Neuronal stem cell (in vitro differentiated cells): ENCODE results near the gene PPP1R3E.

Experiments
- DNase-seq: peaks from one replicate; pipeline ENCODE4 v3.0.0-alpha.2; 2013; ENCODE audit warnings: low spot score
- H2AFZ ChIP-seq: one replicate; pipeline ENCODE4 v1.6.1; 2013; ENCODE audit warnings: mild to moderate bottlenecking, low read length, inconsistent platforms
- H2AK5ac ChIP-seq: 2 replicates; pipeline ENCODE4 v1.6.1; 2013; ENCODE audit warnings: low read depth, mild to moderate bottlenecking, inconsistent platforms, low read length, moderate library complexity, mixed read lengths
- H2BK120ac ChIP-seq: 2 replicates; pipeline ENCODE4 v1.6.1; 2013; ENCODE audit warnings: low read depth, mild to moderate bottlenecking, inconsistent platforms, low read length, moderate library complexity, mixed read lengths
- H2BK12ac ChIP-seq: one replicate; pipeline ENCODE4 v1.6.1; 2013; ENCODE audit warnings: low read length, inconsistent platforms
- H2BK15ac ChIP-seq: 2 replicates; pipeline ENCODE4 v1.6.1; 2013; ENCODE audit warnings: mild to moderate bottlenecking, low read length, inconsistent platforms, mixed read lengths
- H2BK5ac ChIP-seq: one replicate; pipeline ENCODE4 v1.6.1; 2013; ENCODE audit warnings: inconsistent platforms, mild to moderate bottlenecking, low read length, moderate library complexity
- H3K14ac ChIP-seq: one replicate; pipeline ENCODE4 v1.6.1; 2013; ENCODE audit warnings: low read length, inconsistent platforms
- H3K18ac ChIP-seq: 2 replicates; pipeline ENCODE4 v1.6.1; 2013; ENCODE audit warnings: low read length, inconsistent platforms
- H3K23ac ChIP-seq: 2 replicates; pipeline ENCODE4 v1.6.1; 2013; ENCODE audit warnings: low read depth, mild to moderate bottlenecking, mixed read lengths, low read length, inconsistent platforms; ENCODE audit not compliant: poor library complexity
- H3K27ac ChIP-seq: replicated peaks from 3 replicates; pipeline ENCODE4 v1.5.1; 2013; ENCODE audit warnings: low read length, inconsistent platforms
- H3K27me3 ChIP-seq, 3 experiments: 2 replicates each; pipeline ENCODE4 v1.6.1; 2013; ENCODE audit warnings: low read length in 3 of 3, mild to moderate bottlenecking in 2 of 3, inconsistent platforms in 1 of 3, low read depth in 1 of 3, mixed read lengths in 1 of 3, moderate library complexity in 1 of 3; ENCODE audit not compliant: control insufficient read depth in 3 of 3, insufficient read depth in 3 of 3
- H3K36me3 ChIP-seq, 2 donors: replicated peaks in 1 of 2; 2 replicates each; pipeline ENCODE4 v1.6.1; 2013; ENCODE audit warnings: low read length in 2 of 2; ENCODE audit not compliant: control insufficient read depth in 2 of 2, insufficient read depth in 2 of 2
- H3K4ac ChIP-seq: 2 replicates; pipeline ENCODE4 v1.6.1; 2013; ENCODE audit warnings: inconsistent platforms, mild to moderate bottlenecking, low read length, moderate library complexity
- H3K4me1 ChIP-seq, 2 donors: 1 replicate in 1 of 2; 2 replicates in 1 of 2; pipeline ENCODE4 v1.6.1; 2013; ENCODE audit warnings: low read length in 2 of 2, low read depth in 1 of 2; ENCODE audit not compliant: control insufficient read depth in 2 of 2, insufficient read depth in 1 of 2
- H3K4me2 ChIP-seq: one replicate; pipeline ENCODE4 v1.6.1; 2013; ENCODE audit warnings: mild to moderate bottlenecking, low read length, inconsistent platforms; ENCODE audit not compliant: insufficient read depth, poor library complexity, severe bottlenecking
- H3K4me3 ChIP-seq, 2 donors: 2 replicates each; pipeline ENCODE4 v1.5.1; 2013; ENCODE audit warnings: low read length in 2 of 2, mild to moderate bottlenecking in 2 of 2, inconsistent platforms in 1 of 2, moderate library complexity in 1 of 2
- H3K79me1 ChIP-seq: one replicate; pipeline ENCODE4 v1.6.1; 2013; ENCODE audit warnings: low read depth, mild to moderate bottlenecking, inconsistent platforms, low read length, moderate library complexity
- H3K9ac ChIP-seq: one replicate; pipeline ENCODE4 v1.6.1; 2013; ENCODE audit warnings: mild to moderate bottlenecking, low read depth, low read length, inconsistent platforms; ENCODE audit not compliant: poor library complexity
- H3K9me3 ChIP-seq, 2 donors: replicated peaks in 1 of 2; 2 replicates each; pipeline versions ENCODE3 to v1.6.1; 2013; ENCODE audit warnings: low read length in 2 of 2, mild to moderate bottlenecking in 2 of 2, inconsistent platforms in 1 of 2, low read depth in 1 of 2, mixed read lengths in 1 of 2, moderate library complexity in 1 of 2; ENCODE audit not compliant: control insufficient read depth in 2 of 2, insufficient read depth in 1 of 2
- H4K8ac ChIP-seq: one replicate; pipeline ENCODE4 v1.6.1; 2013; ENCODE audit warnings: low read depth, mild to moderate bottlenecking, inconsistent platforms, low read length, moderate library complexity
- H4K91ac ChIP-seq: one replicate; pipeline ENCODE4 v1.6.1; 2013; ENCODE audit warnings: low read length, low read depth, mild to moderate bottlenecking, inconsistent platforms; ENCODE audit not compliant: poor library complexity
- WGBS, 2 donors: extraction: QIAGEN DNeasy Blood & Tissue Kit; methylation state at CpG; one replicate each; pipeline ENCODE4 v1.1.7; 2013; ENCODE audit warnings: missing lambda C conversion rate in 2 of 2, mixed read lengths in 1 of 2; ENCODE audit not compliant: insufficient read length in 2 of 2, insufficient replicate concordance in 1 of 2; ENCODE audit errors: extremely low coverage in 2 of 2; 5-methylcytosine and 5-hydroxymethylcytosine counted together

PPP1R3E gene

GRCh38 chr14:23324455-23324846 is 21.8 kb upstream of the PPP1R3E start:
- Histone ChIP-seq H3K14ac (no peak overlapping the region), H3K9me3 (no peaks in the 10 kb centered on the region), H3K9ac (no peak overlapping the region), H3K18ac (no peak overlapping the region), H2BK12ac (no peak overlapping the region), H3K27ac (no peak overlapping the region), H3K27me3 (no peaks in the 10 kb centered on the region), H3K4me2 (no peak overlapping the region), H2BK5ac (no peak overlapping the region), H2AFZ (no peak overlapping the region), H3K4me3 (no peak overlapping the region), H3K23ac (no peak overlapping the region), H2BK120ac (no peak overlapping the region), H3K4me1 (peaks cover 11 to 14% of the 10 kb centered on the region in 2 donors), H4K8ac (no peak overlapping the region), H3K4ac (no peak overlapping the region), H3K79me1 (peaks cover 7% of the 10 kb centered on the region), H3K36me3 (peaks cover 25 to 49% of the 10 kb centered on the region in 2 donors), H4K91ac (no peak overlapping the region), H2AK5ac (no peak overlapping the region), H2BK15ac (no peak overlapping the region)
- DNase-seq, result no peak
- no CpG with 5 or more reads among the region's 2 CpGs for WGBS, 2 donors

GRCh38 chr14:23323838-23324454 is 21.3 kb upstream of the PPP1R3E start:
- H2BK120ac ChIP-seq, result no peak overlapping the region
- no peak overlapping the region for H4K91ac ChIP-seq
- DNase-seq, result no peak
- H3K27ac ChIP-seq, result no peak overlapping the region
- no peak overlapping the region for H3K9ac ChIP-seq
- no peak overlapping the region for H2AK5ac ChIP-seq
- peaks cover 11 to 14% of the 10 kb centered on the region in 2 donors for H3K4me1 ChIP-seq
- no peak overlapping the region for H2AFZ ChIP-seq
- no peak overlapping the region for H3K18ac ChIP-seq
- peaks cover 7% of the 10 kb centered on the region for H3K79me1 ChIP-seq
- no peaks in the 10 kb centered on the region for H3K9me3 ChIP-seq
- WGBS, 2 donors, result no CpG with 5 or more reads among the region's 18 CpGs
- no peak overlapping the region for H3K4me3 ChIP-seq
- no peak overlapping the region for H3K23ac ChIP-seq
- H3K14ac ChIP-seq, result no peak overlapping the region
- H2BK15ac ChIP-seq, result no peak overlapping the region
- H3K27me3 ChIP-seq, result no peaks in the 10 kb centered on the region
- no peak overlapping the region for H2BK5ac ChIP-seq
- no peak overlapping the region for H3K4ac ChIP-seq
- peaks cover 25 to 53% of the 10 kb centered on the region in 2 donors for H3K36me3 ChIP-seq
- H2BK12ac ChIP-seq, result no peak overlapping the region
- H3K4me2 ChIP-seq, result no peak overlapping the region
- H4K8ac ChIP-seq, result no peak overlapping the region

- Histone ChIP-seq H2BK12ac (no peak overlapping the region), H3K4me2 (peak overlapping the region; percentile 61), H3K23ac (no peak overlapping the region), H3K79me1 (peaks cover 7% of the 10 kb centered on the region), H3K4me1 (peaks cover 11 to 14% of the 10 kb centered on the region in 2 donors), H4K91ac (no peak overlapping the region), H3K4me3 (peak overlapping the region; percentile 84 to 88), H2BK5ac (no peak overlapping the region), H4K8ac (no peak overlapping the region), H2AFZ (no peak overlapping the region), H3K9me3 (no peaks in the 10 kb centered on the region), H3K27ac (peak overlapping the region; percentile 86), H2BK120ac (no peak overlapping the region), H3K4ac (no peak overlapping the region), H2AK5ac (no peak overlapping the region), H3K14ac (no peak overlapping the region), H3K27me3 (no peaks in the 10 kb centered on the region), H3K9ac (no peak overlapping the region), H3K36me3 (peaks cover 25 to 56% of the 10 kb centered on the region in 2 donors), H3K18ac (no peak overlapping the region), H2BK15ac (no peak overlapping the region)
- WGBS, 2 donors, result no CpG with 5 or more reads among the region's 10 CpGs
- DNase-seq, result no peak
These were observed 20.2 kb upstream of the PPP1R3E start for GRCh38 chr14:23322568-23323517.
